MG63 (cell line): Measurements from ENCODE around the gene RCBTB2. TPM values are rescaled to one million over a fixed set of nuclear protein-coding genes. Genes with fewer than 3 reads are reported as not detected.

Source experiments
- DNase-seq: peaks from one replicate; pipeline ENCODE4 v3.0.0-alpha.2; 2020
- H3K27me3 ChIP-seq: fragments of 250-450 bp; sonication (Bioruptor Pico); 2 replicates; pipeline ENCODE4 v1.5.1; 2020; ENCODE audit warnings: mild to moderate bottlenecking, moderate library complexity
- H3K36me3 ChIP-seq: fragments of 250-450 bp; sonication (Bioruptor Pico); 2 replicates; pipeline ENCODE4 v1.5.1; 2020; ENCODE audit warnings: mild to moderate bottlenecking, moderate library complexity
- H3K4me3 ChIP-seq: fragments of 250-450 bp; sonication (Bioruptor Pico); 2 replicates; pipeline ENCODE4 v1.5.1; 2020; ENCODE audit warnings: mild to moderate bottlenecking, moderate library complexity
- H3K9me3 ChIP-seq: fragments of 250-450 bp; sonication (Bioruptor Pico); 2 replicates; pipeline ENCODE4 v1.5.1; 2020; ENCODE audit warnings: mild to moderate bottlenecking, moderate library complexity
- total RNA-seq: library from RNA; depleted of rRNA; stranded (reverse); fragments of >200 nt; shearing (Covaris generic); gene quantifications from 2 replicates; pipeline ENCODE4 v1.2.3, GENCODE V29; 2014; ENCODE audit warnings: low replicate concordance

RCBTB2 gene
- total RNA-seq, 1 experiment from 2014 or later = 3.0 TPM

DNA sequence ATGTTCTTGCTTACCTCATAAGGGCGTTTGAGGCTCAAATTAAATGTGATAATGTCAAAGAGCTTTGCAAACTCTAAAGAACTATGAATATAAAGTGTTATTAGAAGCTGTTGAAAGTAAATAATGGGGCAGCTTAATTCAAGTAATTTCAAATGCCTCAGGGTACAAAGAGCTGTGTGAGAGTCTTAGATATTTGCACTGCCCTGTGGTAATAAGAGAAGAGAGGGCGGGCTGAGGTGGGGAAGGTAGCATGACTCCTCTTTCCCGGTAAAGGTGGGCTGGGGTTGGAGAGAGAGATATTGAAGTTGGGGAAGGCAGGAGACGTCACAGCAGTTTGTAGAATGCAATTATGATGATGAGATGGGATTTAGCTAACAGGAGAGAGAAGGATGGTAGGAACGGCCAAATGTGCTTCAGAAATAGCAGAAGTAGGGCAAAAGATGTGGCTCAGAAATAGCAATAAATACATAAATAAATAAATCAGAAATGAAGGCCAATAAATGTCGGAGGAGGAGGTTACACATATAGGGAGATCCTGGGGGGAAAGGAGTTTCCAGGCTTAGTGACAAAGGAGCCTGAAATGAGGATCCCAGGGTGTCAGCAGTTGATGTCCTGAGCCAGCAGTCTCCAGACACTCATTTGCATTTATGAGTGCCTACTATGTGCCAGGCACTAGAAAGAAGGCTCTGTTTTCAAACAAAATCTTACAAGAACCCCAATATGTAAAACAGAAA is 35.7 kb upstream of the RCBTB2 start:
- H3K27me3 ChIP-seq = no peaks in the 10 kb centered on the region
- H3K4me3 ChIP-seq = no peak overlapping the region
- no peaks in the 10 kb centered on the region for H3K9me3 ChIP-seq
- H3K36me3 ChIP-seq = no peaks in the 10 kb centered on the region
- no peak for DNase-seq

DNA sequence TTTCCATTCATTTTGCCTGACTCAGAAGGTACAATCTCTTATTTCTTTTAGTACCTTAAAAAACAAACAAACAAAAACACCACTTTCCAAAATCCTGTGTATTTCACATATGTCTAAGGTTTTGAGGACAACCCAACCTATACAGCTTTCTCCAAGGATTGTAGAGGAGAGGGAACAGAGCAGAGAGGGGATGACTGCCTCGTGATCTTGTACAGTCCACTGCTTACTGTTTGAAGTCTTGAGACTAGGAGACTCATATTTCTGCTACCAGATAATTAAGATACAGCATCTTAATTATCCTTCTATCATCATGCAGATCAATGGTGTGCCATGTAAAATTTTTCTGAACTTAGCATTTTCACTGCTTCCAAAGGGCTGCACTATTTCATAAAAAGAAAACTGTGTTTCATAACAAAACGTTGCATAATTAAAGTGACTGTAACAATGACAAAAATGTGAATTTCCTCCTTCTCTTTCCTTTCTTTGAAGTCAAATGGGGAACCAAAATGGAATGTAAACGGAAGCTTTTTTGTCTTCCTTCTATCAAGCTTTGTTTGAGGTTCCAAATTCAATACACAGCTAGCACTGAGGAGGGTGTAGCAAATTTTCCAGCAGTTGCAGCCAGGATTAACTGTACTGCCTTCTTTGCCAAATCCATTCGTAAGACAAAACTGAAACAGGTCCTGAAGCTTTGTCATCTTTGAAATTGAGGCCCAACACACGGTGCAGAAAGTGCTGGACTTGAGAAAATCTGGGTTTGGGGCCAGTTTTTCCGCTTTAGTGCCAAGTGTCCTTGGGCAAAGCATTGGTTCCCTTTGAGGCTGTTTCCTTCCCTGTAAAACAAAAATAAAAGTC is 34.9 kb upstream of the RCBTB2 start:
- Histone ChIP-seq H3K9me3 (no peaks in the 10 kb centered on the region), H3K36me3 (no peaks in the 10 kb centered on the region), H3K4me3 (no peak overlapping the region), H3K27me3 (no peaks in the 10 kb centered on the region)
- DNase-seq = no peak

DNA sequence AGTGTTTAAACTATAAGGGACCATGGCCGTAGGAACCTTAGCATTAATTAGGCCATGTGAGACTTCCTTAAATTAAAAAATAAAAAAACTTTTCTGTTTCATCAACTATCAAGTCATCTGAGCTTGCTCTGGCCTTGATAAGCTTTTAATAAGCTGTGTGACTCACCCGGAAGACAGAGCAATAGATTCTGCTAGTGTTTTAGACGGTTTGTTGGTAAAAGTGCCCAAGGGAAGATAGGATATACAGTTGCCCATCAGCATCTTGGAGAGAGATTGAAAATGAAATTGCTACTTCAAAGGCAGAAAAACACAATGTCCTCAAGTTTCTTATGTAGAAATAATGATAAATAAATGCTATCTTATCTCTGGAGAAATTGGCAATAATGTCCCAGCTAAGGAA is 31.2 kb upstream of the RCBTB2 start:
- no peaks in the 10 kb centered on the region for H3K27me3 ChIP-seq
- no peaks in the 10 kb centered on the region for H3K36me3 ChIP-seq
- no peaks in the 10 kb centered on the region for H3K9me3 ChIP-seq
- H3K4me3 ChIP-seq = no peak overlapping the region
- no peak for DNase-seq

DNA sequence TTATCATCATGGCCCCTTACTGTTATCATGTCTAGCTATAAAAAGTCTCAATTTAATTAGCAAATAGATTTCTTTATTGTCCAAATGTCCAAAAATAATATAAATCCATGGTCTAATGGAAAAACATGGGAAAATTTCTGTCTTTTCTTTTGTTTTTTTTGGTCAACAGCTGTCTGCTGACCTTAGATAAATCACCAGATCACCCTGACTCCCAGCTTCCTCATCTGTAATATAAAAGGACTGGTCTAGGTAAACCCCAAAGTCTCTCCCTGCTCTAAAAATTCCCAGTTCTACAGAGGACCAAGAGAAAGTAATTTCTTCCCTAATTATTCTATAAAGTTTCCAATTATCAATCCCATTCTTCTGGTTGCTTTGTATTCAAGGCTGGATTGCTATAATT is 30.7 kb upstream of the RCBTB2 start:
- Histone ChIP-seq H3K9me3 (no peaks in the 10 kb centered on the region), H3K4me3 (no peak overlapping the region), H3K27me3 (no peaks in the 10 kb centered on the region), H3K36me3 (no peaks in the 10 kb centered on the region)
- DNase-seq = no peak

DNA sequence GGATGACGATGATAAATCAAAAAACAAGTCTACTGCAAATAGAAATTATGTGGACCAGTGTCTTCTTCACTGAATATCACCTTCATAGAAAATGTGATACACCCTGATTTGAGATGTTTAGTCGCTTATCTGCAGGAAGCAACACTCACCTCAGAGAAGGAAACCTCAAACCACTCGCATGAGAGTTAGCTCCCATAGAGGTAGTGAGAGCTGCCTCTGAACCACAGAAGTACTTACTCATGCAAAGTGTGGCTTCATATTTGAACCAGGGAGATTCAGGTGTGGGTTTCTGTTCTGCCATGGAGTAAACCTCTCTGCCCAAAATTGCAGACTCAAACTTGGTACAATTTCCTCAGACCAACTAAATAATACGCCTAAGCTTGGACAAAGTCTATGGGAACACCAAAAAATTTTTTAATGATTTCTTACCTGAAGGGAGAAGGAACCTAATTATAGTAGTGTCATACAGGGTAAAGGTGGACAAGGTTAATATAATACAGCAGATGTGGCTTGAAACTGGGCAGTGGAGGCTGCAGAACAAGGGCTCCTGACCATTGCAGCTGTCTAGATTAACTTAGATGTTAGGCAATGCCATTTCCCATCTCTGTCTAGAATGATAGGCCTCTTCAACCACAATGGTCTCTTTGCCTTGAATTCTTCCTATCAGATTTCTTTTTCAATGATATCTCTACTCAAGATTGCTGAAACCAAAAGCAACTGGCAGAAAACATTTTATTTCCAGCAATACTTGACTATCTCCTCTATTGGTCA is 29.6 kb upstream of the RCBTB2 start:
- DNase-seq = no peak
- no peaks in the 10 kb centered on the region for H3K27me3 ChIP-seq
- no peaks in the 10 kb centered on the region for H3K9me3 ChIP-seq
- H3K4me3 ChIP-seq = no peak overlapping the region
- H3K36me3 ChIP-seq = no peaks in the 10 kb centered on the region

DNA sequence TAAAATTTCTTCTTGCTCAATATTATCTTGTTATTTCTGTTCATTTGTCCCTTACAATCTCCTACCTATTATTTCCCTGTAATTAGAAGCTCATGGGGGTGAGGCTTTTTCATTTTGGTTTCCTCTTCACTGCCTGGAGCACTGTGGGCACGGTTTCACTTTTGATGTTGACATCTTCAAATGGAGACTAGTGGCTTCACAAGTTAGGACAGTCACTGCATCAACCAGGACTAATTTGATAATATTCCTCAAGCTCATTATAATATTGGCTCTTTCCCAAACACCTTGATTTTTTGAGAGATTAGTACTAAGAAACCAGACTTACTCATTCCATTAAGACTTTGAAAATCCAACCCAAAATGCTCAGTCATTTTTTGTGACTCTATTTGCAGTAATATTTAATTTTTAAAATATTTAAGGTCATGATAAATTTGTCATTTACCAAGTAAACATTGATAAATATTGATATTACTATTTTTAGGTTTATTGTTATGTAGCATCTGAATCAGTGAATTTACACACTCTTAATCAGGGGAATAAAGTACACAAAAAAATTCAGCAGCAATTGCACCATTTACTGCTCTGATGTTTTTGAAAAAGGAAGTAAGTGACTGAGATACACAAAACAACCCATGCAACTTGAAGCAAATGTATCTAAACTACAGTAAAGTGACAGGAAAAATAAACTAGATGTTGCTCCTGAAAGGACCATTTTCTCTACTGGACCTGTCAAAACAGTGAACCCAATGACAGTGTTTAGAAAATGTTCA is 28.8 kb upstream of the RCBTB2 start:
- H3K27me3 ChIP-seq = no peaks in the 10 kb centered on the region
- no peaks in the 10 kb centered on the region for H3K9me3 ChIP-seq
- H3K4me3 ChIP-seq = no peak overlapping the region
- no peak for DNase-seq
- H3K36me3 ChIP-seq = no peaks in the 10 kb centered on the region

DNA sequence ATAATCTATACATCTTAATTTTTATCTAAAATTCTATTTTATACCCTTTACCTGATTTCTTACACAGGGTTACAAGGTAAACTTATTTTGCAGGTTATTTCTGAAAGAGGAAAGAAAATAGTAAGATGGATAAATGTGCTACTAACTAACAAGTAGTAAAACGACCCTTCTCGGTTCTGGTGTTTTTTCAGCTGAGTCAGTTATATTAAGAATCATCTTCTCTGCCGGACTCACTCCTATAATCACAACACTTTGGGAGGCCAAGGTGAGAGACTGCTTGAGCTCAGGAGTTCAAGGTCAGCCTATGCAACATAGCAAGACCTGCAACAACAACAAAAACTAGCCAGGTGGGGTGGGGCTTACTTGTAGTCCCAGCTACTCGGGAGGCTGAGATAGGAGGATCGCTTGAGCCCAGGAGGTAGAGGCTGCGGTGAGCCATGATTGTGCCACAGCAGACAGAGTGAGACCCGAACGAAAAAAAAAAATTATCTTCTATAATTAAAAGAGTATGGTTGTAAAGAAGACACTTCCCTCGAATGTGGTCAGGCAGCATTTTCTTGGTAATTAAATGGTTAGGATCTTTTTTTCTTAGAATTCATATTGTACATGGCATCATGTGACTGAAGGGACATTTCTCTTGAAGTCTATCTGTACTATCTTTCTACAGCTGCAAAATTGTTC is 27.9 kb upstream of the RCBTB2 start:
- Histone ChIP-seq H3K36me3 (no peaks in the 10 kb centered on the region), H3K9me3 (peaks cover under 1% of the 10 kb centered on the region; the same call in 1 of the 2 replicates), H3K27me3 (no peaks in the 10 kb centered on the region), H3K4me3 (no peak overlapping the region)
- DNase-seq = no peak

DNA sequence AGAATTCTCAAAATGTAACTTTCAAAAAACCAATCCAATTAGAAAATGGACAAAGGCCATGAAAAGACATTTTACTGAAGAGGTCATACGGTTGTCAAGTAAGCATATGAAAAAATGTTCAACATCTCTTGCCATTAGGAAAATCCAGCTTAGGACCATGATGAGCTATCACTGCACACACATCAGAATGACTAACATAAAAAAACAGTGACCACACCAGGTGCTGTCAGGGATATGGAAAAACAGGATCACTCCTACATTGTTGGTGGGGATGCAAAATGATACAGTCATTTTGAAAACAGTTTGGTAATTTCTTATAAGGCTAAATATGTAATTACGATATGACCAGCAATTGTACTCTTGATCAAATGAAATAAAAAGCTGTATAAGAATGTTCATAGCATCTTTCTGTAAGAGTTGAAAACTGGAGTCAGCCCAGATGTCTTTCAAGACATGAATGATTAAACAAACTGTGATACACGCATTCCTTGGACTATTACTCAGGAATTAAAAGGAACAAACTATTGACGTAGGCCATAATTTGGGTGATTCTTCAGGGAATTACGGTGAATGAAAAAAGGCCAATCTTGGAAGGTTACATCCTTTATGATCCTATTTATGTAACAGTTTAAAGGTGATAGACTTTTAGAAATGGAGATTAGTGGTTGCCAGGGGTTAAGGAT is 26.9 kb upstream of the RCBTB2 start:
- H3K36me3 ChIP-seq = no peaks in the 10 kb centered on the region
- no peaks in the 10 kb centered on the region for H3K27me3 ChIP-seq
- H3K9me3 ChIP-seq = peaks cover 8% of the 10 kb centered on the region
- DNase-seq = no peak
- no peak overlapping the region for H3K4me3 ChIP-seq

DNA sequence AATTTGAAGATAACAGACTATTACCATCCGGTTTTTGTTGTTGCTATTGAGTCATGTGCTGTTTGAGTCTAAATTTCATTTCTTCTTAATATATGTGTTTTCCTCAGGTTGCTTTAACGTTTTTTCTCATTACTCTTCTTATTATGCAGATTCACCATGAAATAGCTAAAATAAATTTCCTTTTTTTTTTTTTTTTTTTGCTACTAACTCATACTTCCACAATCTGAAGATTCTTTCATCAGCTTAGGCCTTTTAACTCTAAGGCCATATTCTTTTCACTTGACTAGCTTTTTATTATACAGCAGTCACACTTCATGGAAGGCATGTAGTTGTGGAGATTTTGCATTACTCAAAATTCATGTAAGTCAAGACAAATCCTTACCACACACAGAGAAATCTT is 23.9 kb upstream of the RCBTB2 start:
- H3K27me3 ChIP-seq = no peaks in the 10 kb centered on the region
- H3K36me3 ChIP-seq = no peaks in the 10 kb centered on the region
- H3K9me3 ChIP-seq = peaks cover 13% of the 10 kb centered on the region
- H3K4me3 ChIP-seq = no peak overlapping the region
- no peak for DNase-seq

DNA sequence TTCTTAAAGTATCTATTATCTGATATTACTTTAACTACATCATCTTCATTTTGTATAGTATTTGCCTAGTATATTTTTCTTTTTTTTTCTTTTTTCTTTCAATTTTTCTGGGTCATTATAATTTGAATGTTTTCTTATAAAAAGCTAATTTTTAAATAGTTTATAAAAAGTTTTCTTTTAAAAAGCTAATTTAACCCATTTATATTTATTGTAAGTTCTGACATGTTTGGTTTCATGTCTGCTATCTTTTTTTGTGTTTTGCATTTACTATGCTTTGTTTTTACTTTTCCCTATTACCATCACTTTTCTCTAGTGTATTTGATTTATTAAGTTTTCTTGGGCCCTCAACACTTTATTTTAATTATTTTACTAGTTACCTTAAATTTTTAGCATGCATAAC is 22.6 kb upstream of the RCBTB2 start:
- Histone ChIP-seq H3K36me3 (no peaks in the 10 kb centered on the region), H3K4me3 (no peak overlapping the region), H3K27me3 (no peaks in the 10 kb centered on the region), H3K9me3 (peaks cover 13% of the 10 kb centered on the region)
- DNase-seq = no peak

DNA sequence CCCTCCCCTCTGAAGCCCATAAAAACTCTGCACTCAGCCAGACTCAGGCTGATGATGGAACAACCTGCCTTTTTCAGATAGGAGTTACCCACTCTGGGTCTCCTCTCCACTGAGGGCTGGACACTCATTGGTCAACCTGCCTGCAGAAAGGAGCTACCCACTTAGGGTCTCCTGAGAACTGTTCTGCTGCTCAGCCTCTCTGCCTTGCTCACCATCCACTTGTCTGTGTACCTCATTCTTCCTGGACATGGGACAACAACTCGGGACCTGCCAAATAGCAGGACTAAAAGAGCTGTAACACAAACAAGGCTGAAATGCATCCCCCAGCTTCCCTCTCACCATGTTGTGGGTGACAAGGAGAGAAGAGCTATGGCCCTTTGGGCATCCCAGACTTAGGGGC is 18.4 kb upstream of the RCBTB2 start:
- no peak overlapping the region for H3K4me3 ChIP-seq
- no peak for DNase-seq
- H3K36me3 ChIP-seq = no peaks in the 10 kb centered on the region
- no peaks in the 10 kb centered on the region for H3K27me3 ChIP-seq
- H3K9me3 ChIP-seq = peaks cover 13% of the 10 kb centered on the region

DNA sequence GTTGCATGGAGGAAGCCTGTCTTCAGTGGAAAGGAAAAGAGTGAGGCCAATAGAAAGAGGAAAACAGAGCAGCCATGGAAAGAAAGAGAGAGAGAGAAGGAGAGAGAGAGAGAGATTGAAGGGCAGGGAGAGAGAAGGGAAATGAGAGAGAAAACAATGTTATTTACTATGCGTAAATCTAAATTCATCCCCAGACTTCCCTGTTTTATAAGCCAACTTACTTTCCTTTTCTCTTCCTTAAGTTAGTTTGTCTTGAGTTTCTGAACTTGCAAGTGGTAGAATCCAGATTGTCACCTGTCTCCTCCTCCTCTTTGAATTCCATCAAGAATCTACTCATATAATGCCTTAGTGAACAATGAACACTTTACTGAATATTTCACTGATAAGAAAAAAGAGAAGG is 16.8 kb upstream of the RCBTB2 start:
- Histone ChIP-seq H3K27me3 (no peaks in the 10 kb centered on the region), H3K9me3 (peaks cover 5% of the 10 kb centered on the region; the same call in 1 of the 2 replicates), H3K4me3 (no peak overlapping the region), H3K36me3 (no peaks in the 10 kb centered on the region)
- DNase-seq = no peak

DNA sequence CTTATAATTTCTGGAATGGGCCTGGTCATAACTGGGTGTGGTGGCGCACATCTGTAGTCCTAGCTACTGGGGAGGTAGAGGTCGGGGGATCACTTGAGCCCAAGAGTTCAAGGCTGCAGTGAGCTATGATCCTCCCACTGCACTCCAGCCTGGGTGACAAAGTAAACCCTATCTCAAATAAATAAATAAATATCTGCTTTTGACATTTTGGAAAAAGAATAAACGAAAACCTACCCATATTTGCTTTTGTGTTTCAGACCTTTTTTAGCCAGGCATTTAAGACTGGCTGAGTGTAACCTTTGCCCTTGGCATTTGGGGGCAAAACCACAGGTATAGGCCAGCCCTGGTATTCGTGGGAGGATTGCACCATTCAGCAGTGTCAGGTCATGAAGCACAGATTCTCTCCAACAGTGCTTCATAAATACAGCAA is 14.8 kb upstream of the RCBTB2 start:
- no peaks in the 10 kb centered on the region for H3K27me3 ChIP-seq
- no peaks in the 10 kb centered on the region; the same call in 1 of the 2 replicates for H3K9me3 ChIP-seq
- H3K4me3 ChIP-seq = no peak overlapping the region
- DNase-seq = no peak
- H3K36me3 ChIP-seq = no peaks in the 10 kb centered on the region

DNA sequence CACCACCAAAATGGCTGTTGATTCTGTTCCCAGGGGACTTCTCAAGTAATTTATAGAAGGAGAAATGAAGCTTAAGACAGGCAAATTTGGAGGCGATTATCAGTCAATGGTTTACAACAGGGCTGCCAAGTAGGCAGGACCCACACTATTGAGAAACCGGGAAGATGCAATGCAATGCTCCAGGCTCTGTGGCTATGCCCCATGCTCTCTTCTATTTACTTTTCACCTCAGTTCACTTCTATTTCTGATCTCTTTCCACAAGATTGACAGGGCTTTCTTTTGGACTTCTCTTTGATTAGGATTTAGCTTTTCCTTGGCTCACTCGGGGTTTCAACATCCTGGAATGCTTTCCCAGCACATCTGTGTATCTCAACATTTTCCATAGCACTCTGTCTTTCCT is 12.7 kb upstream of the RCBTB2 start:
- Histone ChIP-seq H3K27me3 (no peaks in the 10 kb centered on the region), H3K36me3 (no peaks in the 10 kb centered on the region), H3K9me3 (no peaks in the 10 kb centered on the region), H3K4me3 (no peak overlapping the region)
- no peak for DNase-seq

DNA sequence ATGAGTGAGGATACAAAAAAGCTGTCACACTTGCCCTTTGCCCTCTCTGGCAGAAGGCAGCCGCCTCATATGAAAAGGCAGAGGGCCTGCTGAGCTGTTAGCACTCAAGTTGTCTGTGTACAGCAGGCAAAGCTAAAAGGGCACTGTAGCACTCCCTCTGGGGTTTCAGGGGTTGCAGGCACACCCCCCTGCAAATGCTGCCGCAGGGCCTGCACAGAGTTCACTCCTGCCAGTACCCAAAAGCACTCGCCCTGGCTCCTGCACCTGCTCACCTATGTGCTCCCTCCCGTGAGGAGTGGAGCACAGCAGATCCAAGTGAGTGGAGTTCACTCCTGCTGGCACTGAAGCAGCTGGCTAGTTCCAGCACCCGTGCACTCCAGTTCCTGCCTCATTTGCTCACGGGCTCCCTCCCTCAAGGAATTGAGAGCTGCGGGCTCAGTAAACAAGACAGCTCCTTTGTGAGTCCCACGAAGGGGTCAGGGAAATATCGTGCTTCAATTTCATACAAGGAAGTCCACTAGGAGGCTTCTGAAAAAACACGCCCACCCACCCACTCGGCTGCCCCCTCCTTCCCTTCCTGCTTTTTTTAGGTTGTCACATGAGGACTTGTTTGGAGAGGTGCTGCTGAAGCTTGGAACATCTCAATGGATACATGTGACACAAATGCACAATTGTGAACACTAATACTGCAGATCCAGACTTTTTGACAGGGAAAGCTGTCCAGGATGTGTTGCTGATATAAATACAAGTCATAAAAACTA is 9.9 kb upstream of the RCBTB2 start:
- Histone ChIP-seq H3K36me3 (no peaks in the 10 kb centered on the region), H3K27me3 (no peaks in the 10 kb centered on the region), H3K9me3 (no peaks in the 10 kb centered on the region), H3K4me3 (no peak overlapping the region)
- DNase-seq = no peak
